Mesenteric fat pad (tissue), 1 donor: Measurements from ENCODE around the gene SMARCD3. TPM values are rescaled to one million over a fixed set of nuclear protein-coding genes. Genes with fewer than 3 reads are reported as not detected.

ENCODE experiments used
- DNase-seq: peaks from one replicate; pipeline ENCODE4 v3.0.0-alpha.2; 2020; ENCODE audit warnings: low spot score
- total RNA-seq: library from RNA; stranded (reverse); fragmentation: NEBNext Ultra II Directional; extraction: Animal tissue kit (Norgen Biotek cat#: 25700); gene quantifications from one replicate; pipeline ENCODE4 v1.2.1, GENCODE V29; 2021
- donor health status: DM: yes; HTN: yes; CAD: no.

The SMARCD3 gene
- total RNA-seq, 1 donor from 2014 or later: 36.5 TPM

- no peak for DNase-seq
Observed at GRCh38 chr7:151238190-151238810, 10.2 kb downstream of the SMARCD3 start.

DNA sequence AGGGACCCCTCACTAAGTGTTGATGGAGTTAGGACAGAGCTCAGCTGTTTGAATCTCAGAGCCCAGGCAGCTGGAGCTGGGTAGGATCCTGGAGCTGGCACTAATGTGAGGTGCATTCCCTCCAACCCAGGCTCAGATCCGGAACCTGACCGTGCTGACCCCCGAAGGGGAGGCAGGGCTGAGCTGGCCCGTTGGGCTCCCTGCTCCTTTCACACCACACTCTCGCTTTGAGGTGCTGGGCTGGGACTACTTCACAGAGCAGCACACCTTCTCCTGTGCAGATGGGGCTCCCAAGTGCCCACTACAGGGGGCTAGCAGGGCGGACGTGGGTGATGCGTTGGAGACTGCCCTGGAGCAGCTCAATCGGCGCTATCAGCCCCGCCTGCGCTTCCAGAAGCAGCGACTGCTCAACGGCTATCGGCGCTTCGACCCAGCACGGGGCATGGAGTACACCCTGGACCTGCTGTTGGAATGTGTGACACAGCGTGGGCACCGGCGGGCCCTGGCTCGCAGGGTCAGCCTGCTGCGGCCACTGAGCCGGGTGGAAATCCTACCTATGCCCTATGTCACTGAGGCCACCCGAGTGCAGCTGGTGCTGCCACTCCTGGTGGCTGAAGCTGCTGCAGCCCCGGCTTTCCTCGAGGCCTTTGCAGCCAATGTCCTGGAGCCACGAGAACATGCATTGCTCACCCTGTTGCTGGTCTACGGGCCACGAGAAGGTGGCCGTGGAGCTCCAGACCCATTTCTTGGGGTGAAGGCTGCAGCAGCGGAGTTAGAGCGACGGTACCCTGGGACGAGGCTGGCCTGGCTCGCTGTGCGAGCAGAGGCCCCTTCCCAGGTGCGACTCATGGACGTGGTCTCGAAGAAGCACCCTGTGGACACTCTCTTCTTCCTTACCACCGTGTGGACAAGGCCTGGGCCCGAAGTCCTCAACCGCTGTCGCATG lies 11.0 kb downstream of the SMARCD3 start:
- DNase-seq: no peak

DNA sequence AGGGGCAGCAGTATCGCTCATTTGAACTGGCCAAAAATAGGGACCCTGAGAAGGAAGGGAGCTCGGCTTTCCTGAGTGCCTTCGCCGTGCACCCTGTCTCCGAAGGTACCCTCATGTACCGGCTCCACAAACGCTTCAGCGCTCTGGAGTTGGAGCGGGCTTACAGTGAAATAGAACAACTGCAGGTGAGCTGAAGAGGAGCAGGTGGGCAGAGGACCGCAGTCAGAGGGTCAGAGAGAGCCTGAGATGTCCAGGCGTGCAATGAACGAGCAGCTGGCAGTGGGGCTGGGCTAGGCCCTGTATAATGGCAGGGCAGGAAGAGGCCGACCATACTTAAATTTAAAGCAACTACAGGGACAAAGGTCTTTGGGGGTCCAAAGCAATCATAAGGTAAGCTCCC lies 12.1 kb downstream of the SMARCD3 start:
- DNase-seq: no peak

- DNase-seq: no peak
Observed at GRCh38 chr7:151235091-151235787, 13.3 kb downstream of the SMARCD3 start.

GRCh38 chr7:151233804-151234203 lies 14.7 kb downstream of the SMARCD3 start:
- DNase-seq: no peak

GRCh38 chr7:151232917-151233701 lies 15.4 kb downstream of the SMARCD3 start:
- DNase-seq: no peak

DNA sequence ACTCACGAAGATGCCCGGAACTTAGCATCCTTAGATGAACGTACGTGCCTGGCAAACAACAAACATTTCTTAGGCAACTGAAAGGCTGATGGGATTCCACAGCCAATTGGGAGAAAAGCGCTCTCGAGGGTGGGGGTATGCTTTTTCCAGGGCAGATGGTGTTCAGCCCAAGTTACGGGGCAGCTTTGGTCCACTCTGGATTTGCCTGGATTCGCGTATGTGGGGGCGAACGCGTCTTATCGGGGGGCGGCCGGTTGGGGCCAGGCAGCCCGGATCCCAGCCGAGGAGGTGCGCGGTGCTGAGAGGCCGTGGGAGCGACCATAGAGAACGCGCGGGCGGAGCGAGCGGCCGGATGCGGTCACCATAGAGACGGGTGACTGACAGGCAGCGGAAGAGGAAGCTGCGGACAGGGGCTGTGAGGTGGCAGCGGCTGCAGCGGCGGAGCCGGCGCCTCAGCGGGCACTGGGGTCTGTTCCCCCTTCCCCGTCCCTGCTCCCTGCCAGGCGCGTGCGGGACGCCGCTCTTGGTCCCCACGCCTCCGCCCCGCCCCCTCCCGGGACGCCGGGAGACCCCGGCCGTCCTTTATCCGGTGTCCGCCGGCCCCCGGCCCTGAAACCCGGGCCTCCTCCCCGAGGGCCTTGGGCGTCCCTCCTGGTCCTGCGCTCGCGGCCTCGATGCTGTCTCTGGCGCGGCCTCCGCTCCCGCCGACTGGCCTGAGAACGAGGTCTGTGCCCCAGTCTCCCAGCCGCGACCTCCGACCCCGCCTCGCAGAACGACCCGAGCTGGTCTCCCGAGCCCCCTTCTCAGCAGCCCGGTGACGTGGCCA lies 16.2 kb downstream of the SMARCD3 start, which contains the start of gene CHPF2:
CHPF2 (plus strand) TSS at position 393 of the 826 bp plus-strand sequence. CDS start 1,529 bp downstream, outside the sequence.
- peak; percentile 98 for DNase-seq

GRCh38 chr7:151231080-151231479 lies 17.4 kb downstream of the SMARCD3 start:
- DNase-seq: no peak

DNA sequence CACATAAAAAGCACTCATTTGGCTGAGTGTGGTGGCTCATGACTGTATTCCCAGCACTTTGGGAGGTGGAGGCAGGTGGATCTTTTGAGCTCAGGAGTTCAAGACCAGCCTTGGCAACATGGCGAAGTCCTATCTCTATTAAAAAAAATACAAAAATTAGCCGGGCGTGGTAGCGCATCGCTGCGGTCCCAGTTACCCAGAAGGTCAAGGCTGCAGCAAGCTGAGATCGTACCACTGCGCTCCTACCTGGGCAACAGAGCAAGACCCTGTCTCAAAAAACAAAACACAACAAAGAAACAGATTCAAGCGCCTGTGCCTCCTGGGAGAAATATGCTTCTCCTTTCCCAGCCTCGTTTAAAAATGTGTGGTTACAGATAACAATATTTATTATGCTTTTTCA lies 19.2 kb downstream of the SMARCD3 start:
- DNase-seq: no peak

DNA sequence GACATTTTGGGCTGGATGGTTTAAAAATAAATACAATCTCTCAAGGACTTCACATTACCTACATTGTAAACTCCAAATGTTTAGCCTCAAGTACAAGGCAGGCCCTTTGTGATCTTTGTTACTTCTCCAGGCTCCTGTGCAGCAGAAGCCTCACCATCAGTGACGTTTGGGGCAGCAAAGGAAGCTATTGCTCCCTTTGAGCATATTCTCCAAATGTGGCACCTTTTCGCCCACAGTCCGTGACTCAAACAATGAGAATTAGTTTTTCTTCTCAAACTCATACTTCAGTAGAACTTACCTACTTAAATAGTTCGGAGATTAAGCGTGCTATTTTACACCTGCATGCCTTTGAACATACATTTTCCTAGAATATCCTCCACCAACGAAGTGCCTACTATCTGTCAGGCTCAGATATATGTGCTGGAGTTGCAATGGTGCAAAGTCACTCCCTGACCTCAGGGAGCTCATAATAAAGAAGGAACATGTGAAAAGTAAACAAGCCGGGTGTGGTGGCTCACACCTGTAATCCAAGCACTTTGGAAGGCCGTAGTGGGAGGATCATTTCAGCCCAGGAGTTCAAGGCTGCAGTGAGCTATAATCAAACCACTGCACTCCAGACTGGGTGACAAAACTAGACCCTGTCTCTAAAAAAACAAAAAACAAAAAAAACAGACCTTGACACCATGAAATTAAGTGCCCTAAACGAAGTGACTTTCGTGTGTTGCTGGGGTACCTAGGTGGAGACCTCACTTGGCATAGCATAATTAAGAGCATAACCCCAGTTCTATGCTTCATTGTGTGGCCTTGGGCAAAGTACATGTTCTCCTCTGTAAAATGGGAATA lies 20.2 kb downstream of the SMARCD3 start:
- DNase-seq: no peak

DNA sequence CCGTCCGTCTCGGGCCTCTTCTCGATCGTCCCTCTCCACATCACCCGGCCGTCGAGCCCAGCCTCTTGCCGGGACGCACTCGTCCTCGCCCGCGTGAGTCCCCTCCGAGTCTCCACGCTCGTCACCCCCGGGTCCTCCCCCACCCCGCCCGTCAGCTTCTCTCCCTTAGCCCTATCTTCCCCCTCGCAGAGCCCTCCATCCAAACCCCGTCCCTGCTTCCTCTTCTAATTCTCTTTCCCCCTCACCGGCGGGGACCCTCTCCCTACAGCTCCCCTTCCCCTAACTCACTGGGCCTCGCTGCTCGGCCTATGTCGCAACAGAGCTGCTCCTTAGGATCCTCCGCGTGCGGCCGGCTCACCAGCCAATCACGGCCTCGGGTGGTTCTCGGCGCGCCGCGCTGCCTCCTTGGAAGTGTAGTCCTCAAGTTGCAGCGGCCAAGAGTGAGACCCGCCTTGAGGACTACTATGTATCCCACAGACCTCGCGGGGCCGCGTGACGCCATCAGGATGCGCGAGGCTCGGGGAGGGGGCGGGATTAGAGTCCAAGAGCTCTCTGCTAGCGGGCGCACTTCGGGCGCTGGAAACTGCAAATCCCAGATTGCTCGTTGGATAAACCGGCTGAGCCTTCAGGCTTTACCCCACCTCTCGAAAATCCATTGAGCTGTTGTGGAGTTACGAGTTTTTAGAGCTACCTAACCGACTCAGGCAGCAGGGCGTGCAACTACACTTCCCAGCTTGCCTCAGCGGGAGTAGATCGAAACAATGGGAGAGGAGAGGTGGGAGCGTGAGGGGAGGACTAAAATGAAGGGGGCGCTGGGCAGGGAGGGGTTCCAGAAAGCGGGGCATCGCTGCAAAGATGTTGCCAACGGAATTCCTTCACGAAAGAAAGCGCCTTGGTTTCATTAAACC lies 21.4 kb downstream of the SMARCD3 start, which contains the start of gene ABCF2:
ABCF2 (minus strand) TSS at position 331 of the 908 bp plus-strand sequence. CDS start 747 bp downstream, outside the sequence.
- peak; percentile 99 for DNase-seq

GRCh38 chr7:151226560-151226874 lies 22.0 kb downstream of the SMARCD3 start:
- DNase-seq: no peak

- DNase-seq: no peak
Observed at GRCh38 chr7:151225948-151226510, 22.5 kb downstream of the SMARCD3 start.

- no peak for DNase-seq
Observed at GRCh38 chr7:151223728-151224127, 24.8 kb downstream of the SMARCD3 start.

- no peak for DNase-seq
Observed at GRCh38 chr7:151218170-151218569, 30.3 kb downstream of the SMARCD3 start.

DNA sequence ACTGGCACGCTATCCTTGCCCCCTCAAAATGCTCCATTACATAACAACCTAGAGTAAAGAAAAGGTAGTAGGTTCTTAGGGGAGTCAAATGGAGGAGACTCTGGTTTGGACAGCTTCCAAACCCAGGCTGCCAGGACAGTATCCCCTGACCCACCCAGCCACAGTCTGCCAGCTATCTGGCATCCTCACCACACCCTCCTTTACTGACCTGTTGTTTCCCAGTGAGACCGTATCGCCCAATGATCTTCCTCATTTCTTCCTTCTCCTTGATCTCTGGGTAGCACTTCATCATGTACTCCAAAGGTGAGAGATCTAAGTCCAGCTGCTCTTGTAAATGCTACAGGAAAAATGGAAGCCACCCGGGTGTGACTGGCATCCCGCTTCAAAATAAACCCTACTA lies 33.1 kb downstream of the SMARCD3 start:
- no peak for DNase-seq

- DNase-seq: no peak
Observed at GRCh38 chr7:151213826-151214225, 34.7 kb downstream of the SMARCD3 start.

GRCh38 chr7:151212626-151213025 lies 35.9 kb downstream of the SMARCD3 start:
- no peak for DNase-seq
